Activated CD4-positive, CD25-positive, alpha-beta regulatory T cell (primary cell): ENCODE data around the gene MOV10L1.
"Not testable (repeated sequence)": the region's sequence is repeated elsewhere in the genome, so short reads cannot be mapped to it uniquely, and the experiment has no call there.

Source experiments
- DNase-seq, 4 experiments: peaks; one replicate each; lab custom pipeline; 2025; lab: John Stamatoyannopoulos, UW

The MOV10L1 gene

DNA sequence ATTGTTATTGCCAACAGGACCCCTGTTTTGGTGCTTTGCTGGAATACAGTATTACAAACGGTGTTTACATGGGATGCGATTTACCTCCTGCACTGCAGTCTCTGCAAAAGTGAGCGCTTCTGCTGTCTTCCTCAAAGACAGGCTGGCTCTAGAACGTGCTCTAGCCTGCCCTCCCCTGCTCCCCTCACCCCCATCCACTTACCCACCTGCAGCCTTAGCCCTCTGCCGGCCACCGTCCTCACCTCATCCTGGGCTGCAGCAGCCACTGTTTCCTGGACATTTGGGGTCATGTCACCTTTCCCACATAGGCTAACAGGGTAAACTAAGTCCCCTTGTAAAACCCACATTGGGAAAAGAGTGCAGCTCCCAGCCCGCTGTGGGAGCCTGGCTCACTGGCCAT, 71.1 kb downstream of the MOV10L1 start:
- no peak for DNase-seq

DNA sequence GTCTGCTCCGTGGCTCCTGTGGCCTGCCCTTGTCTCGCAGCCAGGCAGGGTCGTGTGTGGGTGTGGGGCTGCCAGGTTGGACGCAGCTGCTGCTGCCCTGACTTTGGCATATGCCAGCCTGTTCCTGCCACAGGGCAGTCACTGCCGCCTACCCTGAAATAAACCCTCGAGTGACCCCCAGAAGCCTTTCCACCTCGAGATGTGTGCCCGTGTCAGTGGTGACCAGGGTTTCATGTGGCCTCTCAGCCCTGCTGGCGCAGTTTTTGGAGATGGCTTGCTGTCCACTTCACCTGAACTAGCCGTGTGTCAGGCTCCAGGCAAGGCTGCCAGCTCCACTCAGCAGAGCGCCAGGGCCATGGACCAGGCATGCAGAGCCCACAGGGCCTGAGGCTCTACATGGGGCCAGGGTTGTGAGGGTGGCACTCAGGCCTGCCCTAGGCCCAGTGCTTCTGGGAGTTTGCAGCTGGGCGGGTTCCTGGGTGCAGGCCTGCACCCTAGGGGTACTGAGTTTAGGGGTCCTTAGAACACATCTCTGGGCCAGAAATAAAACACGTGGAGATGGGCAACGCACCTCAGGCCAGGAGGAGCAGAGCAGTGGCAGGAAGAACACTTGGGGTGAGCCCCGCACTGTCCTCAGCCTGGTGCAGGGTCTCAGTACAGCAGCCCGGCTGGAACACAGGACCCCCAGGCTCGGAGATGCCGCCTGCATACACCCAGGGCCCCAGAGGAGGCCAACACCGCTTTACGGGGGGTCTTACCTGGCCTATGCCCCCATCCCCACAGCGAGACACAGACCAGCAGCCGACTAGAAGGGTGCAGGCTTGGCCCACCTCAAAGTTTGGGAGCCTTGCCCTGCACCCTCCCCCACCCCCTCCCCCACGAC, 71.9 kb downstream of the MOV10L1 start:
- no peak for DNase-seq

DNA sequence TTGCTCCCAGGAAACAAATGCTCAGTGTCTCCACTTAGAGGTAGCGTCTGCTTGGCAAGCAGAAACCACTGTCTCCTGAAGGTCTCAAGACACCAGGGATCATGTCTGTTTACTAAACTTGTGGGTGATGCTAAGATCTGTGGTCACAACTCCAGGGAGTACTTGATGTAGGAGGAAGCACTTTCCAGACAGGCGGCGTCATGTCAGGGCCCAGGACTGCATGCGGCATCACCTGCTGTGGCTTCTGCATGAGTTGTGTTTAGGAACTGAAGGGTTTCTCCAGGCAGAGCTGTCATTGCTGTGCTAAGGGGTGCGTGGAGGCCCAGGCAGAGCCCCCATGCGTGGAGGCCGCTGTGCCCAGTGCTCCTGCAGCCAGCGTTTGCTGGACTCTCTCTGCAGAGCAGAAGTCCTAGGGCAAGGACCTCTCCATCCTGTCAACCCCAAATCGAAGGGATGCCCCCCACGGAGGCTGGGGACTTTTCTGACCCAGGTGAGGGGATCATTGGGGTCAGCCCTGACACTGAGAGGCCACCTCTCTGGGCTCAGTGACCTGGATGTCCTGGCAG, 72.7 kb downstream of the MOV10L1 start:
- no peak for DNase-seq

GRCh38 chr22:50165436-50166123, 75.8 kb downstream of the MOV10L1 start:
- no peak for DNase-seq

DNA sequence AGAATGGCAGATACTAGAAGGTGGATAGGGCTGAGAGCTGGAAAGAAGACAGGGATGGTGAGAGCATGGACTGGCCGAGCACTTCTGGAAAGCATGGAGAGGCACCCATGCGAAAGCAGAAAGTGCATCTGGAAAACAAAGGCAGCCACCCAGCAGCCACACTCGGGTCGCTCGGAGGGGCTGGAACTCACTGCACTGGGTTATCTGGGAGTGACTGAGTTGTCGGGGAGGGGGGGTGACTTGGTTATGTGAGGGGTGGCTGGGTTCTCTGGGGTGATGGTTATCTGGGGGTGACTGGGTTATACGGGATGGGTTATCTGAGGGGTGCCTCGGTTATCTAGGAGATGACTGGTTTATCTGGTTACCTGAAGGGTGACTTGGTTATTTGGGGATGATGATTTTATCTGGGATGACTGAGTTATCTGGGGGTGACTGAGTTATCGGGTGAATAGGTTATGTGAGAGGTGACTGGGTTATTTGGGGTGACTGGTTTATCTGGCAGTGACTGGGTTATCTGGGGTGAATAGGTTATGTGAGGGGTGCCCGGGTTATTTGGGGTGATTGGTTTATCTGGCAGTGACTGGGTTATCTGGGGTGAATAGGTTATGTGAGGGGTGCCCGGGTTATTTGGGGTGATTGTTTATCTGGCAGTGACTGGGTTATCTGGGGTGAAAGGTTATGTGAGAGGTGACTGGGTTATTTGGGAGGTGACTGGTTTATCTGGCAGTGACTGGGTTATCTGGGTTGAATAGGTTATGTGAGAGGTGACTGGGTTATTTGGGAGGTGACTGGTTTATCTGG, 78.1 kb downstream of the MOV10L1 start:
- DNase-seq: no peak

DNA sequence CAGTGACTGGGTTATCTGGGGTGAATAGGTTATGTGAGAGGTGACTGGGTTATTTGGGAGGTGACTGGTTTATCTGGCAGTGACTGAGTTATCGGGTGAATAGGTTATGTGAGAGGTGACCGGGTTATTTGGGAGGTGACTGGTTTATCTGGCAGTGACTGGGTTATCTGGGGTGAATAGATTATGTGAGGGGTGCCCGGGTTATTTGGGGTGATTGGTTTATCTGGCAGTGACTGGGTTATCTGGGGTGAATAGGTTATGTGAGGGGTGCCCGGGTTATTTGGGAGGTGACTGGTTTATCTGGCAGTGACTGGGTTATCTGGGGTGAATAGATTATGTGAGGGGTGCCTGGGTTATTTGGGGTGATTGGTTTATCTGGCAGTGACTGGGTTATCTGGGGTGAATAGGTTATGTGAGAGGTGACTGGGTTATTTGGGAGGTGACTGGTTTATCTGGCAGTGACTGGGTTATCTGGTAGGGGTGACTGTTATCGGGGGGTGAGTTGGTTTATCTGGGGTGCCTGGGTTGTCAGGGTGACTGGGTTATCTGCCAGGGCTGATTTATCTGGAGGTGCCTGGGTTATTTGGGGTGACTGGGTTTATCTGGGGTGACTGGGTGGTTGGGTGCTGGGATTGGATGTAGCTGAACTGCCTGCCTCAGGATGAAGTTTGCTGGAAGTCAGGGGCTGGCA, 78.8 kb downstream of the MOV10L1 start:
- not testable (repeated sequence) for DNase-seq

DNA sequence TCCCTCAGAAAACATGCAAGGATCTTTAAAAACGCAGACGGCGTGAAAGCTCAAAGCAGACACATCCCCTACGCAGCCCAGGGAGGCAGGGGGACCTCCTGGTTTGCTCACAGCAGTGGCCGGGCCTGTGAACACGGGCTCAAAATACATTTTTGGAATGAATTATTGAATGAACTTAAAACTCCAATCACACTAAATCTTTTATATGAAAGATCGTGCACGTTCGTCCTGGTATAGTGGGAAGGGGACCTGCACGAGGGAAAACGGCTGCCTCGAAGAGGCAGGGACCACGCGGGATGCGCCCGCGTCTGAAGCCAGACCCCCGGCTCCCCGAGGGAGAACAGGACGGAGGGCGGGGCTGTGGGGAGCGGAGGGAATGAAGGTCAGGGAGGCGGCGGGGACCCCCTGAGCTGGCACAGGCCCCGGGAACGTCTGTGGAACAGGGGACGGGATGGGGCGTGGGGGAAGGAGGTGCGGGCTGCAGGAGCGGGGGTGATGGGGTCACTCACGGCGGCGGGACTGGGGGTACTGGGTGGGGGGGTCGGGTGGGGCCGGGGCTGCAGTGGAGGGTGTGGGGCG, 79.5 kb downstream of the MOV10L1 start:
- no peak for DNase-seq

- peak in 2 of 4 experiments; percentile 45 to 49 for DNase-seq
These were observed 80.1 kb downstream of the MOV10L1 start for GRCh38 chr22:50169774-50170341.

GRCh38 chr22:50170453-50171318, 80.9 kb downstream of the MOV10L1 start, which contains the start of gene PANX2:
Gene PANX2, plus strand, starts transcription at chr22:50170731. Its CDS starts 0 bp downstream, at chr22:50170731.
- DNase-seq: no peak

DNA sequence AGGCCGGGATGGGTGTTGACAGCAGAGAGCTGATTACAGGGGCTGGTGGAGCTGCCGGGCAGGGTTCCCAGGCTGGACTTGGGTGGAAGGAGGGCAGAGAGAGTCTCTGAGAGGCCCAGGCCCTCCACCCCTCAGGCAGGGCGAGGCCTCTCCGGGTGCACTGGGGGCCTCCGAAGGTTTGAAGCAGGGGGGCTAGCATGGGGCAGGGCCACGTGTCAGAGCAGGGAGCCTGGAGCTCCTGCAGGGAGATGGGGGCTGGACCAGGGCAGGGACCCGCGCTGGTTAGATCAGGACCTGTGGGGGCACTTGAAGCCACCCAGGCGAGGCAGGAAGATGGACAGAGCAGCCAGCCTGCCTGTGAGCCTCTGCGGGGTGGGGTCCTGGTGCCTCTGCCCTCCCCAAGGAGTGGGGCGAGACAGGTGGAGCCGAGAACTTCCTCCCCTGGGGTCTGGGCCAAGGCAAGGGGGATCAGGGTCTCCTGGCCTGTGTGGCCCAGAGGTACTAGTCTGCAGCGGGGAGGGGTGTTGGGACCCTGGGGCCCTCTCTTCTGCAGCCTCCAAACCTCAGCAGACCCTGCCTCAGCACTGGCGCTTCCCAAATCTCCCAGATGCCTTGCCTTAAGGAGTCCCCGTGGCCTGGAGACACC, 81.6 kb downstream of the MOV10L1 start:
- no peak for DNase-seq

GRCh38 chr22:50171965-50172421, 82.2 kb downstream of the MOV10L1 start:
- DNase-seq: no peak

DNA sequence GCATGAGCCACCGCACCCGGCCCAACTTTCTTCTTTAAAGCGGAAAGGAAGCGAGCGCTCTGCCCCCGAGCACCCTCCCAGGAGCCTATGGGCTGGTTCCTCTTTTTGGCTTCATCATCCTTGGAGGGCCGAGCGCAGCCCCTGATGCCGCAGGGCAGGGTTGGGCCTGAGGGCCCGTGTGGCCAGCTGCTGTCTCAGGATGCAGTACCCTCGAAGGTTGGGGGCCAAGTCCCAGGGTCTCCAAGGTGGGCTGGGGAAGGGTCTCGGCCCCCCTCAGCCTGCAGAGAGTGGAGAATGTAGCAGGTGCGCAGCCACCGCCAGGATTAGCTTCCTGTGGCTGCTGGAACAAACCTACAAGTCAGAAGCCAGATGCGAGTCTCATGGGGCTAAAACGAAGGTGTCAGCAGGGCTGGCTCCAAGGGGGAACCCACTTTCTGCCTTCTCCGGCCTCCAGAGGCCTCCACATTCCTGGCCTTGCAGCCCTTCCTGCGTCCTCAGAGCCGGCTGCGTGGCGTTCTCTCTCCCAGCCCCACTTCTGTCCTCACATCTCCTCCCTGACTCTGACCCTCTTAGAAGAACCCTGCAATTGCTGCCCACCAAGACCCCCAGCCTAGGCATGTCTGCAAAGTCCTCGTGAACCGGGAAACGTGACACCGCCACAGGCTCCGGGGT, 83.6 kb downstream of the MOV10L1 start:
- no peak for DNase-seq

- DNase-seq: no peak
These were observed 84.2 kb downstream of the MOV10L1 start for GRCh38 chr22:50173983-50174355.

GRCh38 chr22:50174382-50175190, 84.8 kb downstream of the MOV10L1 start:
- DNase-seq: no peak

- no peak for DNase-seq
These were observed 85.3 kb downstream of the MOV10L1 start for GRCh38 chr22:50175191-50175461.

- no peak for DNase-seq
These were observed 86.4 kb downstream of the MOV10L1 start for GRCh38 chr22:50175921-50176849.
